ENCODE data around the gene LAG3.

LAG3 gene

GRCh38 chr12:6772331-6772695 is at the start of gene LAG3:
LAG3 (plus strand) TSS chr12:6772520; CDS start chr12:6772853, 333 bp downstream.
- peak within 1 kb of the TSS; percentile 99 for H3K27ac ChIP-seq
- TF ChIP-seq ZFX (IDR thresholded peaks at IDR 0.05; ENCODE audit: borderline replicate concordance): no peak
- TF ChIP-seq, protein P1, sequence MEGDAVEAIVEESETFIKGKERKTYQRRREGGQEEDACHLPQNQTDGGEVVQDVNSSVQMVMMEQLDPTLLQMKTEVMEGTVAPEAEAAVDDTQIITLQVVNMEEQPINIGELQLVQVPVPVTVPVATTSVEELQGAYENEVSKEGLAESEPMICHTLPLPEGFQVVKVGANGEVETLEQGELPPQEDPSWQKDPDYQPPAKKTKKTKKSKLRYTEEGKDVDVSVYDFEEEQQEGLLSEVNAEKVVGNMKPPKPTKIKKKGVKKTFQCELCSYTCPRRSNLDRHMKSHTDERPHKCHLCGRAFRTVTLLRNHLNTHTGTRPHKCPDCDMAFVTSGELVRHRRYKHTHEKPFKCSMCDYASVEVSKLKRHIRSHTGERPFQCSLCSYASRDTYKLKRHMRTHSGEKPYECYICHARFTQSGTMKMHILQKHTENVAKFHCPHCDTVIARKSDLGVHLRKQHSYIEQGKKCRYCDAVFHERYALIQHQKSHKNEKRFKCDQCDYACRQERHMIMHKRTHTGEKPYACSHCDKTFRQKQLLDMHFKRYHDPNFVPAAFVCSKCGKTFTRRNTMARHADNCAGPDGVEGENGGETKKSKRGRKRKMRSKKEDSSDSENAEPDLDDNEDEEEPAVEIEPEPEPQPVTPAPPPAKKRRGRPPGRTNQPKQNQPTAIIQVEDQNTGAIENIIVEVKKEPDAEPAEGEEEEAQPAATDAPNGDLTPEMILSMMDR (IDR thresholded peaks at IDR 0.05): no peak

GRCh38 chr12:6722863-6723262 is 49.5 kb upstream of the LAG3 start:
- peak overlapping the region; percentile 86 for H3K27ac ChIP-seq
- TF ChIP-seq ZFX (IDR thresholded peaks at IDR 0.05; ENCODE audit: borderline replicate concordance): no peak
- TF ChIP-seq, protein P1 (IDR thresholded peaks at IDR 0.05): no peak

DNA sequence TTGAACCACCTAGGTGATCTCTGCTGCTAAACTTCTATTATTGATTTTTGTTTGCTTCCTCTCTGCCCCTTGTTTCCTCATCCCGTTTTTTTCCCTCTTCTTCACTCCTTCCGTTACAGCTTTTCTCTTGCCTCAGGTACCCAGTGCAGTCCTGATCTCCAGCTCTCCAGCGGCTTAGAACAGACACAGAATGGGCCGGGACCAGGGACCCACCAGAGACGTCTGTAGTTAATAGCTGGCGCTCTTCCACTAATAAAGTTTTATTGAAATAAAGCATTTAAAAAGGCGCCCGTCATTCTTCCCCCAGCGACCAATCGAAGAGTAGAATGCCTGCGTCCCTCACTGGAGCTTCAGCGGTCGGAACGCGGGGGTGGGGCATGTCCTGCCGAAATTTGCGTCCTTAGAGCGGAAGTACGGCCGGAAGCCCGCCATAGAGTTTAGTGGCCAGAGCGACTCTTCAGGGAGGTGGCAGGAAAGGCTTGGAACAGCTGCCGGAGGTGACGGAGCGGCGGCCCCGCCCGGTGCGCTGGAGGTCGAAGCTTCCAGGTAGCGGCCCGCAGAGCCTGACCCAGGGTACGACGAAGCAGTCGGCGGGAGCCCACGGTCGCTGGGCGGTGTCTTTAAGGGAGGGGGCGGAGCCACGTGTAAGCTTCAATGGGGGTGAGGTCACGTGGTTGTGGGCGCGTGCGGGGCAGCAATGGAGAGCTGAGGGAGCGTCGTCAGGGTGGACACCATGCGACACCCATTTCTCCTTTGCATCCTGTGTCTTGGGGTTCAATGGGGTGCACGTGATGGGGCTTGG is 48.5 kb upstream of the LAG3 start, which contains the start of gene COPS7A:
Gene COPS7A, plus strand, starts transcription at position 440 of the 802 bp plus-strand sequence. CDS start 611 bp downstream, outside the sequence.
- TF ChIP-seq, protein P1 (IDR thresholded peaks at IDR 0.05): peak; percentile 28
- no peak for TF ChIP-seq ZFX (IDR thresholded peaks at IDR 0.05; ENCODE audit: borderline replicate concordance)
- peak within 1 kb of the TSS; percentile 86 for H3K27ac ChIP-seq

DNA sequence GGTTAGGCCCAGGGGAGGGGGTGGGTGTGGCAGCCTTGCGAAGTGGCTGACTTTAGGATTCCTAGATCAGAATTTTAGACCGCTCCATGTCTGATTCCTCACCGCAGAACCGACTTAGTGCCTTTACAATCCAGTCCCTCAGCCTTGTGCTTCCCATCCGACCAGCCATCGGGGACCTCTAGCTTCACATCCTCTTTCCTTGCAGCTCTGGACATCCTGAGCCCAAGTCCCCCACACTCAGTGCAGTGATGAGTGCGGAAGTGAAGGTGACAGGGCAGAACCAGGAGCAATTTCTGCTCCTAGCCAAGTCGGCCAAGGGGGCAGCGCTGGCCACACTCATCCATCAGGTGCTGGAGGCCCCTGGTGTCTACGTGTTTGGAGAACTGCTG is 47.9 kb upstream of the LAG3 start:
- no peak for TF ChIP-seq ZFX (IDR thresholded peaks at IDR 0.05; ENCODE audit: borderline replicate concordance)
- TF ChIP-seq, protein P1 (IDR thresholded peaks at IDR 0.05): no peak
- peak overlapping the region; percentile 86 for H3K27ac ChIP-seq

GRCh38 chr12:6725350-6725749 is 47.0 kb upstream of the LAG3 start:
- peak overlapping the region; percentile 86; the same call in 1 of the 2 replicates for H3K27ac ChIP-seq
- TF ChIP-seq ZFX (IDR thresholded peaks at IDR 0.05; ENCODE audit: borderline replicate concordance): no peak
- TF ChIP-seq, protein P1 (IDR thresholded peaks at IDR 0.05): no peak

DNA sequence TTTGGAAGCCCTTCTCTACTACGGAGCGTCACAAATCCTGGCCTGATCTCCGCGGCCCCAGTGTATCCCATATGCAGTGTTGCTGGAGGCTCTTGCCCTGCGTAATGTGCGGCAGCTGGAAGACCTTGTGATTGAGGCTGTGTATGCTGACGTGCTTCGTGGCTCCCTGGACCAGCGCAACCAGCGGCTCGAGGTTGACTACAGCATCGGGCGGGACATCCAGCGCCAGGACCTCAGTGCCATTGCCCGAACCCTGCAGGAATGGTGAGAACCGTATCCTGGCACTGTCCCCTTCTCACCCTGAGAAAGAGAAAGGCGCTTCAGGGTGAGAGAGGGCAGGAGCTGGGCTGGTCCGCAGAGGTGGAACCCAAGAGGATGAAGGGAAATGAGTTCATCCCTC is 43.1 kb upstream of the LAG3 start:
- H3K27ac ChIP-seq: no peak overlapping the region

DNA sequence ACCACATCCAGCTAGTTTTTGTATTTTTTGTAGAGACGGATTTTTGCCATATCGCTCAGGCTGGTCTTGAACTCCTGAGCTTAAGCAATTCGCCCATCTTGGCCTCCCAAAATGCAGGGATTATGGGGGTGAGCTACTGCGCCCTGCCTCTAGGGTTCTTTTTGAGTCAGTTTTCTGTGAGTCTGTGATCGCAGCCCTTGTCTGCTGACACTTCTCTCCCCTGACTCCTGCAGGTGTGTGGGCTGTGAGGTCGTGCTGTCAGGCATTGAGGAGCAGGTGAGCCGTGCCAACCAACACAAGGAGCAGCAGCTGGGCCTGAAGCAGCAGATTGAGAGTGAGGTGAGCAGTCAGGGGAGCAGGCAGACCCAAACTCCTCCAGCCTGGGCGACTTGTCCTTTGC is 42.2 kb upstream of the LAG3 start:
- TF ChIP-seq, protein P1 (IDR thresholded peaks at IDR 0.05): no peak
- no peak for TF ChIP-seq ZFX (IDR thresholded peaks at IDR 0.05; ENCODE audit: borderline replicate concordance)
- no peak overlapping the region for H3K27ac ChIP-seq

More for the DNA sequence above, 43.1 kb upstream of the LAG3 start:
- TF ChIP-seq, protein P1 (IDR thresholded peaks at IDR 0.05): no peak
- TF ChIP-seq ZFX (IDR thresholded peaks at IDR 0.05; ENCODE audit: borderline replicate concordance): no peak
